ENCODE data around the gene MYT1.

The MYT1 gene

DNA sequence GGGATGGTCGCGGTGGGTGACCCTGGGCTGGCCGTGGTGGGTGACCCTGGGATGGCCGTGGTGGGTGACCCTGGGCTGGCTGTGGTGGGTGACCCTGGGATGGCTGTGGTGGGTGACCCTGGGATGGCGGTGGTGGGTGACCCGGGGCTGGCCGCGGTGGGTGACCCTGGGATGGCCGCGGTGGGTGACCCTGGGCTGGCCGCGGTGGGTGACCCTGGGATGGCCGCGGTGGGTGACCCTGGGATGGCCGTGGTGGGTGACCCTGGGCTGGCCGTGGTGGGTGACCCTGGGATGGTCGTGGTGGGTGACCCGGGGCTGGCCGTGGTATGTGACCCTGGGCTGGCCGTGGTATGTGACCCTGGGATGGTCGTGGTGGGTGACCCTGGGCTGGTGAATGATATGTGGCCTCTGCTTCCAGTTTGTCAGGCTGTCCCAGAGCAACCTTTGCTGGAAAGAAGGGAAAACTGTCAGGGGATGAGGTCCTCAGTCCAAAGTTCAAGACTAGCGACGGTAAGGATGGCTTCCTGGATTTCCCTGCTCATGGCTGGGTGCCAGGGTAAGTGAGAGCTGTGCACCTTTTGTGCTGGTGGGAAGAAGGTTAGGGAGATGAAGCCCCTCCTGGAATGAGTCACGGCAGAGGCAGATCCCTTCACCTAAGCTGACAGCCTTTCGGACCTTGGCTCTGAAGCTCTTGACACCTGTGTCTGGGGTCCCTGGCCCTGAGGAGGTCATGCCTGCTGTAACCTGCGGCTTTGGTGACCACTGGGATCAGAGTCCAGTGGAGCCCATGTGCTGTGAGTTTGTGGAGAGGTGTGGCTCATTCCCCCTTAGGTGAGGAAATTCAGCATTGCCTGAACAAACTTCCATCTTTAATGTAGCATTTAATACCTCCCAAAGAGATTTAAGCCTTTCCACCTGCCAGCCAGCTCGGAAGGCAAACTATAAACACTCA lies 72.2 kb downstream of the MYT1 start:
- Histone ChIP-seq H3K9ac (ENCODE audit: low read depth, low read length) (no peak overlapping the region), H3K36me3 (ENCODE audit: insufficient read depth, low read length) (no peaks in the 10 kb centered on the region), H3K9me3 (ENCODE audit: control insufficient read depth, insufficient read depth, low read length) (no peaks in the 10 kb centered on the region), H3K4me1 (ENCODE audit: insufficient read depth, low read length) (no peaks in the 10 kb centered on the region)

GRCh38 chr20:64237316-64237715 lies 73.1 kb downstream of the MYT1 start:
- Histone ChIP-seq H3K36me3 (ENCODE audit: insufficient read depth, low read length) (no peaks in the 10 kb centered on the region), H3K9me3 (ENCODE audit: control insufficient read depth, insufficient read depth, low read length) (no peaks in the 10 kb centered on the region), H3K9ac (ENCODE audit: low read depth, low read length) (no peak overlapping the region), H3K4me1 (ENCODE audit: insufficient read depth, low read length) (no peaks in the 10 kb centered on the region)

DNA sequence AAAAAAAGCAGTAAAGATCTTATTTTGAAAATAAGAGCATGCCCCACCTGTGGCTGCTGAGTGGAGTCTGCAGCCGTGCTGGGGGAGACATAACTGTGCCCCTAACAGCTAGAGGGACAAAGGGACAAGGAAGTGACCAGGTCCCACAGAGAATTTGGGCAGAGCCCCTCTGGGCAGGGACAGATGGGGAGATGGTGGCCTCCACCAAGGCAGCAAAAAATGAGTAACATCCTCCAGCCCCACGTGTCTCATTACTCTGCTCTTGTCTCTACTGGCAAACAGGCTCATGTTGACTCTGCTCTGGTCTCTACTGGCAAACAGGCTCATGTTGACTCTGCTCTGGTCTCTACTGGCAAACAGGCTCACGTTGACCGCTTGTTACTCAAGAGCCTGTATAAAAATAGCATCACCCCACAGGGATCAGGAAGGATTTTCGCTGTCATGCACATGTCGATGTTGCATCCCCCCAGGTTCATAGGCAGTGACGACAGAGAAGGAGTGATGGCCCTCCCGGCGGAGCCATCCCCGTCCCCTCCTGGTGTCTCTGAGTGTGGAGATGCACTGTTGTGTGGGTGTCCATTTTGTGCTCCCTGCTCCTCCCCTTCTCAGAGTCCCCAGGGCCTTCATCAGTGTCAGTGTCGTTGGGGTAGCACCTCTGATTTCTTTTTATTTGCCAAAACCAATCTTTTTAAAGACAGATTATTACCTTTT lies 74.0 kb downstream of the MYT1 start:
- H3K4me1 ChIP-seq (ENCODE audit: insufficient read depth, low read length): no peaks in the 10 kb centered on the region
- H3K9ac ChIP-seq (ENCODE audit: low read depth, low read length): no peak overlapping the region
- no peaks in the 10 kb centered on the region for H3K36me3 ChIP-seq (ENCODE audit: insufficient read depth, low read length)
- no peaks in the 10 kb centered on the region for H3K9me3 ChIP-seq (ENCODE audit: control insufficient read depth, insufficient read depth, low read length)

DNA sequence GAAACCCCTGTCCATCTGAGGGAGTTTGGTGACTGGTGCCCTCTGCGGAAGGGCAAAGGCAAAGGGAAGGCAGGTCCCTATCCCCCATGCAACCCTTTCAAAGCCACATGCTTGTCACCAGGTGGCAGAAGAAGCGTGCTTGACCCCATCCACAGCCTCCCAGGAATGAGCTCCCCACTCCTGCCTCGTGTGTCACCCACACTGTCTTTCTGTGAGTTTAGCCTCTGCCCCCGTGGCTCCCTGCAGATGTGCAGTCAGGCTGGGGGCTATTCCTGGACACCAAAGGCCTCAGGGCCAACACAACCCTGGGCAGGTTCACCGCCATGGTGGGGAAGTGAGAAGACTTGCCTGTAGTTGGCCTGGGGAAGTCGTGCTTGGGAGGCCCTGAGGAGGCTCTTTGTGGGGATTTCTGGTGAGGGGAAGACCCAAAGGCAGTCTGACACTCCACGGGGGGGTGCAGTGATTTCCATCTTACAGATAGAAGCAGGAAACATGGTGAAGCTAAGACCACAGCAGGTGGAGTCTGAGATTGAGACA lies 74.7 kb downstream of the MYT1 start:
- H3K36me3 ChIP-seq (ENCODE audit: insufficient read depth, low read length): no peaks in the 10 kb centered on the region
- H3K9me3 ChIP-seq (ENCODE audit: control insufficient read depth, insufficient read depth, low read length): no peaks in the 10 kb centered on the region
- H3K4me1 ChIP-seq (ENCODE audit: insufficient read depth, low read length): no peaks in the 10 kb centered on the region
- H3K9ac ChIP-seq (ENCODE audit: low read depth, low read length): no peak overlapping the region

- H3K4me1 ChIP-seq (ENCODE audit: insufficient read depth, low read length): no peaks in the 10 kb centered on the region
- H3K36me3 ChIP-seq (ENCODE audit: insufficient read depth, low read length): no peaks in the 10 kb centered on the region
- H3K9ac ChIP-seq (ENCODE audit: low read depth, low read length): no peak overlapping the region
- no peaks in the 10 kb centered on the region for H3K9me3 ChIP-seq (ENCODE audit: control insufficient read depth, insufficient read depth, low read length)
Observed at GRCh38 chr20:64239449-64240242, 75.4 kb downstream of the MYT1 start.

- H3K9ac ChIP-seq (ENCODE audit: low read depth, low read length): no peak overlapping the region
- H3K9me3 ChIP-seq (ENCODE audit: control insufficient read depth, insufficient read depth, low read length): no peaks in the 10 kb centered on the region
- H3K4me1 ChIP-seq (ENCODE audit: insufficient read depth, low read length): no peaks in the 10 kb centered on the region
- H3K36me3 ChIP-seq (ENCODE audit: insufficient read depth, low read length): no peaks in the 10 kb centered on the region
Observed at GRCh38 chr20:64240243-64241015, 76.2 kb downstream of the MYT1 start.

GRCh38 chr20:64241061-64241460 lies 76.8 kb downstream of the MYT1 start:
- H3K9ac ChIP-seq (ENCODE audit: low read depth, low read length): no peak overlapping the region
- no peaks in the 10 kb centered on the region for H3K9me3 ChIP-seq (ENCODE audit: control insufficient read depth, insufficient read depth, low read length)
- no peaks in the 10 kb centered on the region for H3K4me1 ChIP-seq (ENCODE audit: insufficient read depth, low read length)
- H3K36me3 ChIP-seq (ENCODE audit: insufficient read depth, low read length): no peaks in the 10 kb centered on the region

- Histone ChIP-seq H3K36me3 (ENCODE audit: insufficient read depth, low read length) (no peaks in the 10 kb centered on the region), H3K9ac (ENCODE audit: low read depth, low read length) (no peak overlapping the region), H3K9me3 (ENCODE audit: control insufficient read depth, insufficient read depth, low read length) (no peaks in the 10 kb centered on the region), H3K4me1 (ENCODE audit: insufficient read depth, low read length) (no peaks in the 10 kb centered on the region)
Observed at GRCh38 chr20:64242003-64242796, 77.9 kb downstream of the MYT1 start.

DNA sequence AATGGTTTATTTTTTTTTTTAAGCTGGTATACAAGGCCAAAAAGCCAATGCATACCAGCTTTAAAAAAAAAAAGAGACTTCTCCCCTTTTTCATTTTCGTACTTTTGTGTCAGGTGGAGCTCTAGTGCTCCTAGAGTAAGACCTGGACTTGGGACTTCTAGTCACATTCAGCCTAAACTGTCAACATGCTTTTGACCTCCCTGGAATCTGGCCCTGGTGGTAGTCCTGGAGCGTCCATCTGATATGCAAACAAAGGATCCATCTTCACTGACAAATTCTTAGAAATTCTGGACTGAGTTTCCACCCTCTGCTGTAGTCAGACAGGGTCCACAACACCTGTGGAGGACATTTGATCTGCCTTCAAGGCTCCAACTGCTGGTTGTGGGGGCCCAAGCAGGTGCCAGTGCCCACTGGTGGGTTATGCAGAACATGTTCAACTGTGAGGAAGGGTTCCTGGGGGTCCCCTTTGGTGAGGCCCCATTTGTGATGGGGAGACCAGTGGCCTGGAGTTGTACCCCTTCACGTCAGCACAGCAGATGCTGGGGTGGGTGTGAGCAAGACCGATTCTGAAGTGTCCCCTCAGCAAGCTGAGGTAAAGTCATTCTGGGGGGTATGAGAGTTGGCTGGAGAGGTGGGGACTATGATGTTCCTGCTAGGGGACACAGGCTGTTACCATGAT lies 78.7 kb downstream of the MYT1 start:
- Histone ChIP-seq H3K36me3 (ENCODE audit: insufficient read depth, low read length) (no peaks in the 10 kb centered on the region), H3K4me1 (ENCODE audit: insufficient read depth, low read length) (no peaks in the 10 kb centered on the region), H3K9ac (ENCODE audit: low read depth, low read length) (no peak overlapping the region), H3K9me3 (ENCODE audit: control insufficient read depth, insufficient read depth, low read length) (no peaks in the 10 kb centered on the region)

- Histone ChIP-seq H3K9me3 (ENCODE audit: control insufficient read depth, insufficient read depth, low read length) (no peaks in the 10 kb centered on the region), H3K36me3 (ENCODE audit: insufficient read depth, low read length) (no peaks in the 10 kb centered on the region), H3K4me1 (ENCODE audit: insufficient read depth, low read length) (no peaks in the 10 kb centered on the region), H3K9ac (ENCODE audit: low read depth, low read length) (no peak overlapping the region)
Observed at GRCh38 chr20:64244281-64244805, 80.1 kb downstream of the MYT1 start.

GRCh38 chr20:64244870-64245603 lies 80.8 kb downstream of the MYT1 start:
- Histone ChIP-seq H3K9ac (ENCODE audit: low read depth, low read length) (no peak overlapping the region), H3K9me3 (ENCODE audit: control insufficient read depth, insufficient read depth, low read length) (no peaks in the 10 kb centered on the region), H3K4me1 (ENCODE audit: insufficient read depth, low read length) (no peaks in the 10 kb centered on the region), H3K36me3 (ENCODE audit: insufficient read depth, low read length) (no peaks in the 10 kb centered on the region)

Data from ES-I3 (cell line).